A549 (cell line): ENCODE data around the gene OPCML. TPM values are rescaled to one million over a fixed set of nuclear protein-coding genes. Genes with fewer than 3 reads are reported as not detected.

Source experiments
- ATAC-seq, 2 experiments: fragments of 200-7000 bp in 1 of 2; fragments of >200 bp in 1 of 2; cut with Nextera tagmentation in 1 of 2; cut with Tn5 transposase in 1 of 2; 3 replicates each; pipeline versions ENCODE4 v1.8.0 to v1.9.1; 2018 to 2020; ENCODE audit warnings: mild to moderate bottlenecking in 1 of 2, moderate library complexity in 1 of 2
- CTCF ChIA-PET: fragments of 300-600 bp; sonication (Branson Sonifier 250); formaldehyde crosslinking; extraction: SDS; loops from one replicate; lab custom pipeline; 2021; ENCODE audit warnings: antibody characterized with exemption, inconsistent platforms; lab: Yijun Ruan, JAX
- POLR2A ChIA-PET: fragments of 350-600 bp; formaldehyde crosslinking; extraction: SDS; loops from one replicate; lab custom pipeline; 2021; ENCODE audit warnings: antibody characterized with exemption, inconsistent platforms; lab: Yijun Ruan, JAX
- DNase-seq, 2 experiments: peaks; one replicate each; pipeline versions ENCODE4 v3.0.0 to v3.0.0-alpha.2; 2011 to 2016; ENCODE audit warnings: low read depth in 1 of 2, low spot score in 1 of 2
- FAIRE-seq: peaks from 2 replicates; lab custom pipeline; 2011; peaks lifted over from hg19 to GRCh38; lab: Jason Lieb, UNC
- H3K27ac ChIP-seq, 2 experiments: fragments of >200 bp; sonication (Bioruptor Twin); formaldehyde crosslinking; 3 replicates each; pipeline ENCODE4 v1.5.1; 2016 to 2017
- H3K4me1 ChIP-seq: fragments of >200 bp; sonication (Bioruptor Twin); formaldehyde crosslinking; 3 replicates; pipeline ENCODE4 v1.6.1; 2016
- H3K4me2 ChIP-seq: fragments of >200 bp; sonication (Bioruptor Twin); formaldehyde crosslinking; 3 replicates; pipeline ENCODE4 v1.6.1; 2016
- H3K4me3 ChIP-seq: fragments of >200 bp; sonication (Bioruptor Twin); formaldehyde crosslinking; 3 replicates; pipeline ENCODE4 v1.5.1; 2016
- H3K9me3 ChIP-seq: fragments of >200 bp; sonication (Bioruptor Twin); formaldehyde crosslinking; 3 replicates; pipeline ENCODE4 v1.6.1; 2016
- BCL3 ChIP-seq: fragments of >200 bp; sonication (Bioruptor Twin); formaldehyde crosslinking; IDR thresholded peaks from 3 replicates; pipeline ENCODE4 v1.6.1; 2016
- CTCF ChIP-seq: fragments of >200 bp; sonication (Bioruptor Twin); formaldehyde crosslinking; IDR thresholded peaks from 3 replicates; pipeline ENCODE4 v1.5.1; 2016
- EHMT2 ChIP-seq: fragments of 200-600 bp; sonication (generic); IDR thresholded peaks from 2 replicates; pipeline ENCODE4 v1.6.1; 2016; ENCODE audit warnings: antibody characterized with exemption, low read depth, mild to moderate bottlenecking, moderate library complexity
- FOSB ChIP-seq: fragments of 250-450 bp; sonication (Bioruptor Pico); IDR thresholded peaks from 2 replicates; pipeline ENCODE4 v1.5.0; 2020; ENCODE audit warnings: mild to moderate bottlenecking, moderate library complexity
- GATA3 ChIP-seq: IDR thresholded peaks from 2 replicates; pipeline ENCODE4 v1.6.1; 2012; ENCODE audit warnings: borderline replicate concordance
- HOXB5 ChIP-seq: fragments of 250-450 bp; sonication (Bioruptor Pico); IDR thresholded peaks from 2 replicates; pipeline ENCODE4 v1.5.0; 2020; ENCODE audit warnings: mild to moderate bottlenecking, moderate library complexity
- JUN ChIP-seq, 2 experiments: fragments of >200 bp; sonication (Bioruptor Twin); formaldehyde crosslinking; IDR thresholded peaks; 2 replicates in 1 of 2; 3 replicates in 1 of 2; pipeline ENCODE4 v1.6.1; 2016 to 2017
- MAZ ChIP-seq: fragments of 150-350 bp; IDR thresholded peaks from 2 replicates; pipeline ENCODE4 v1.6.1; 2014; ENCODE audit warnings: antibody characterized with exemption, low read depth, low read length, borderline replicate concordance
- RAD21 ChIP-seq, 2 experiments: fragments of >200 bp in 1 of 2; sonication (Bioruptor Twin) in 1 of 2; formaldehyde crosslinking in 1 of 2; IDR thresholded peaks in 1 of 2; conservative IDR thresholded peaks in 1 of 2; 2 replicates in 1 of 2; 3 replicates in 1 of 2; pipeline ENCODE4 v1.6.1; 2012 to 2018; ENCODE audit warnings: inconsistent platforms in 1 of 2
- SMC3 ChIP-seq: fragments of >200 bp; sonication (Bioruptor Twin); formaldehyde crosslinking; IDR thresholded peaks from 3 replicates; pipeline ENCODE4 v1.6.1; 2018; ENCODE audit warnings: inconsistent platforms
- SREBF2 ChIP-seq: fragments of 450-650 bp; IDR thresholded peaks from 2 replicates; pipeline ENCODE4 v1.6.1; 2014; ENCODE audit warnings: mild to moderate bottlenecking, moderate library complexity
- TFCP2L1 ChIP-seq: fragments of 250-450 bp; sonication (Bioruptor Pico); IDR thresholded peaks from 2 replicates; pipeline ENCODE4 v1.5.0; 2021; ENCODE audit warnings: mild to moderate bottlenecking
- ZFP36 ChIP-seq: fragments of 450-650 bp; IDR thresholded peaks from 2 replicates; pipeline ENCODE4 v1.6.1; 2014; ENCODE audit warnings: borderline replicate concordance; ENCODE audit not compliant: partially characterized antibody
- ZSCAN20 ChIP-seq: fragments of 250-450 bp; sonication (Bioruptor Pico); IDR thresholded peaks from 2 replicates; pipeline ENCODE4 v1.8.0; 2022; ENCODE audit warnings: mild to moderate bottlenecking, moderate library complexity
- WGBS: methylation state at CpG from one replicate; pipeline ENCODE4 v1.1.6; 2017; ENCODE audit errors: missing lambda C conversion rate; 5-methylcytosine and 5-hydroxymethylcytosine counted together
- polyA plus RNA-seq, 4 experiments: library from polyadenylated mRNA; depleted of rRNA in 3 of 4; stranded (reverse); fragments of >200 nt; fragmentation: RNase III in 1 of 4; extraction: RNeasy Plus Mini Kit Qiagen cat#74134 plus additional on column Dnase treatment in 1 of 4; gene quantifications; 2 replicates in 3 of 4; 3 replicates in 1 of 4; pipeline ENCODE4 v1.2.3, GENCODE V29; 2011 to 2017
- TF ChIP-seq, protein P1 (sequence below): fragments of 200-600 bp; sonication (generic); IDR thresholded peaks from 2 replicates; pipeline ENCODE4 v1.6.1; 2016; ENCODE audit warnings: antibody characterized with exemption, mild to moderate bottlenecking, moderate library complexity
- TF ChIP-seq, protein P2 (sequence below): IDR thresholded peaks from 2 replicates; pipeline ENCODE4 v1.6.1; 2012; ENCODE audit warnings: low read depth, borderline replicate concordance

The OPCML gene
- polyA plus RNA-seq, 2 of the 4 experiments (the other 2 are of a cell fraction) = not detected

GRCh38 chr11:132809070-132809469 is 723.2 kb downstream of the OPCML start:
- 26% methylated on average over 6 of the region's 6 CpGs for WGBS
- Histone ChIP-seq H3K4me1 (no peaks in the 10 kb centered on the region), H3K27ac (no peak overlapping the region), H3K4me2 (no peak overlapping the region), H3K4me3 (no peak overlapping the region), H3K9me3 (no peaks in the 10 kb centered on the region)
- ATAC-seq (no peak), DNase-seq (no peak), FAIRE-seq (no peak)
- ChIA-PET POLR2A (no interaction called here), CTCF (no interaction called here)
- TF ChIP-seq BCL3 = no peak

DNA sequence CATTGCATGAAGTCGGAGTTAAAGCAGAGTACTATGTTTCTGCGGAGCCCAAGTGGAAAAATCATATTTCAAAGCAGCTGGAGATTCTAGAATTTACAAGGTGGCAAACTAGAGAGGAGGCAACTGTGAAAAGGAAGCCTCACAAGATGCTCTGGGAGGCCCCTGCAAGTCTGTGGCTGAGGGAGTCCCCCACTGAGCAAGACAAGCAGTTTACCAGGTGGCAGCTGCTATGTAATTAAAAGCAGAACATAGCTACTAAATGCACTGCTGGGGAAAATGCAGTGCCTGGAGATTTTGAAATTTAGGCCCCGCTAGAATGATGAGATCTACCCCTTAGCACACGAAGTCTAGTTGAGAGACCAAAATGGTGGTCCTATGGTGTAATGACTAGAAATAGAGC is 728.0 kb downstream of the OPCML start:
- 2% methylated on average over 3 of the region's 4 CpGs for WGBS
- no peak for DNase-seq

DNA sequence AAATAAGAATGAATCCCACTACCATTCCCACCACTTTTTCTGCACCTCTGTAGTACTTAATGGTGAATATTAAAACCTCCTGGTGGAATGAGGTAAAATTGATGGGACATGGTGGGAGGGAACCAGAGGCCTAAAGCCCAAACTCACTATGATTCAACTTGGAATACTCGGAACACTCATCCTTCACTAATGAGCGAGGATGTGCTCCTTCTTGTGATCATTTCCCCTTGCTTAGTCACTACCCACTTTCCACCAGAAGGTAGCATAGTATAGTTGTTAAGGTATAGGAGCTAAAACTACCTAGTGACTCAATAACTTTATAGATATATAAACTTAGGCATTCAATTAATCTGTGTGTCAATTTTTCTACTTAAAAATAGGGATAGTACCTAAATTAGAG is 728.9 kb downstream of the OPCML start:
- ATAC-seq (no peak), FAIRE-seq (no peak), DNase-seq (no peak)
- Histone ChIP-seq H3K4me2 (no peak overlapping the region), H3K9me3 (no peaks in the 10 kb centered on the region), H3K27ac (no peak overlapping the region), H3K4me1 (no peaks in the 10 kb centered on the region), H3K4me3 (no peak overlapping the region)
- POLR2A ChIA-PET = no interaction called here
- WGBS = 13% methylated on average over 2 of the region's 2 CpGs
- CTCF ChIA-PET = no interaction called here
- no peak for TF ChIP-seq ZSCAN20 (CRISPR knock-in tag)
- no peak for TF ChIP-seq SREBF2
- TF ChIP-seq, protein P1, sequence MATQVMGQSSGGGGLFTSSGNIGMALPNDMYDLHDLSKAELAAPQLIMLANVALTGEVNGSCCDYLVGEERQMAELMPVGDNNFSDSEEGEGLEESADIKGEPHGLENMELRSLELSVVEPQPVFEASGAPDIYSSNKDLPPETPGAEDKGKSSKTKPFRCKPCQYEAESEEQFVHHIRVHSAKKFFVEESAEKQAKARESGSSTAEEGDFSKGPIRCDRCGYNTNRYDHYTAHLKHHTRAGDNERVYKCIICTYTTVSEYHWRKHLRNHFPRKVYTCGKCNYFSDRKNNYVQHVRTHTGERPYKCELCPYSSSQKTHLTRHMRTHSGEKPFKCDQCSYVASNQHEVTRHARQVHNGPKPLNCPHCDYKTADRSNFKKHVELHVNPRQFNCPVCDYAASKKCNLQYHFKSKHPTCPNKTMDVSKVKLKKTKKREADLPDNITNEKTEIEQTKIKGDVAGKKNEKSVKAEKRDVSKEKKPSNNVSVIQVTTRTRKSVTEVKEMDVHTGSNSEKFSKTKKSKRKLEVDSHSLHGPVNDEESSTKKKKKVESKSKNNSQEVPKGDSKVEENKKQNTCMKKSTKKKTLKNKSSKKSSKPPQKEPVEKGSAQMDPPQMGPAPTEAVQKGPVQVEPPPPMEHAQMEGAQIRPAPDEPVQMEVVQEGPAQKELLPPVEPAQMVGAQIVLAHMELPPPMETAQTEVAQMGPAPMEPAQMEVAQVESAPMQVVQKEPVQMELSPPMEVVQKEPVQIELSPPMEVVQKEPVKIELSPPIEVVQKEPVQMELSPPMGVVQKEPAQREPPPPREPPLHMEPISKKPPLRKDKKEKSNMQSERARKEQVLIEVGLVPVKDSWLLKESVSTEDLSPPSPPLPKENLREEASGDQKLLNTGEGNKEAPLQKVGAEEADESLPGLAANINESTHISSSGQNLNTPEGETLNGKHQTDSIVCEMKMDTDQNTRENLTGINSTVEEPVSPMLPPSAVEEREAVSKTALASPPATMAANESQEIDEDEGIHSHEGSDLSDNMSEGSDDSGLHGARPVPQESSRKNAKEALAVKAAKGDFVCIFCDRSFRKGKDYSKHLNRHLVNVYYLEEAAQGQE = no peak
- TF ChIP-seq, protein P2, sequence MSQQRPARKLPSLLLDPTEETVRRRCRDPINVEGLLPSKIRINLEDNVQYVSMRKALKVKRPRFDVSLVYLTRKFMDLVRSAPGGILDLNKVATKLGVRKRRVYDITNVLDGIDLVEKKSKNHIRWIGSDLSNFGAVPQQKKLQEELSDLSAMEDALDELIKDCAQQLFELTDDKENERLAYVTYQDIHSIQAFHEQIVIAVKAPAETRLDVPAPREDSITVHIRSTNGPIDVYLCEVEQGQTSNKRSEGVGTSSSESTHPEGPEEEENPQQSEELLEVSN = no peak
- TF ChIP-seq MAZ = no peak

More for the DNA sequence above, 728.0 kb downstream of the OPCML start:
- Histone ChIP-seq H3K9me3 (no peaks in the 10 kb centered on the region), H3K27ac (no peak overlapping the region), H3K4me3 (no peak overlapping the region), H3K4me1 (no peaks in the 10 kb centered on the region), H3K4me2 (no peak overlapping the region)
- ATAC-seq (no peak), FAIRE-seq (no peak)
- POLR2A ChIA-PET = no interaction called here
- CTCF ChIA-PET = no interaction called here
- TF ChIP-seq ZFP36 = no peak
- no peak for TF ChIP-seq TFCP2L1 (CRISPR knock-in tag)
- no peak for TF ChIP-seq SREBF2
- no peak for TF ChIP-seq SMC3
- no peak for TF ChIP-seq JUN (IDR thresholded peaks at IDR 0.05)
- no peak for TF ChIP-seq HOXB5
- no peak for TF ChIP-seq EHMT2
- TF ChIP-seq RAD21 (conservative IDR thresholded peaks at IDR 0.05 in 1 of 2, IDR thresholded peaks at IDR 0.05 in 1 of 2) = no peak
- no peak for TF ChIP-seq FOSB
- no peak for TF ChIP-seq CTCF
- TF ChIP-seq GATA3 = no peak
